ENCODE measurements around the gene ZSCAN22.

The ZSCAN22 gene

DNA sequence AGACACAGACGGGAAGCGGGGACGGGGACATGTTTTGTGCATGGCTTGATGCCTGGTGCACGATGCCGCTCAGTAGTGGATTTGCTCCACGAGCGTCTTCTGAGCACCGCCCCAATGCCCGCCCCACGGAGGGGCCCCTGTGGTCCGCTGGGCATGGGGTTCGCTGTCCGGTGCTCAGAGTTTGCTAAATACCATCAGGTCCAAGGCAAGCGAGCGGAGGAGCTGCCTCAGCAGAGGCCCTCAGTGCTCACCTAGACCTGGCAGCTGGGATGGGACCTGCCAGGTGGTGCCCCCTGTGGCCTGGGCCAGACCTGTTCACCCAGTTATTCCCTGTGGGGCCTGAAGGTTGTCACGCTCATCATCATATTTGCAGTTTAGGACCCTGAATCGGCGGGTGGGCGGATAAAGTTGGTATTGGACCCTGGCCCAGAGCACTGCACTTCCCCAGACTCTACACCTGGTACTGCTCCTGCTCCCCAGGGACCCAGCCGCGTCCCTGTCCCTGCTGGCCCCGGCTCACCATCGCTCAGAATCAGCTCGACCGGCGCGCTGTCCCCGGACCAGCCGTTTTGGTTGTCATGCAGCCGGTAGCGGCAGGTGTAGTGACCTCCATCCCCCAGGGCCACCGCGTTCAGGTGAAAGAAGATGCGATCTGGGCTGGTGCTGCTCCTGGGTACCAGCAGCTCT lies 24.2 kb downstream of the ZSCAN22 start:
- DNase-seq (ENCODE audit: extremely low read depth in 1 of 2, low read depth in 1 of 2): no peak

DNA sequence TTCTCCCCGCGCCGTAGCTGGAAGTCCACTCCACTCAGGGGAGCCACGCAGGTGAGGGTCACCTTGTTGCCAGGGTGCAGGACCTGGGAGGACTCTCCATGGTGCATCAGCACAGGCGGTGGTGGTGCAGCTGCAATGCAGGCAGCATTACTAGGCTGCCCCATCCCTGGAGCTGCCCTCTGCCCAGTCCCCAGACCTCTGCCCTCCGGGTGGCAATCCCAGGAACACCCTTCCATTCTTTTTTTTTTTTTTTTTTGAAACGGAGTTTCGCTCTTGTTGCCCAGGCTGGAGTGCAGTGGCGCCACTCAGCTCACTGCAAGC lies 24.7 kb downstream of the ZSCAN22 start:
- DNase-seq (ENCODE audit: extremely low read depth in 1 of 2, low read depth in 1 of 2): no peak

DNA sequence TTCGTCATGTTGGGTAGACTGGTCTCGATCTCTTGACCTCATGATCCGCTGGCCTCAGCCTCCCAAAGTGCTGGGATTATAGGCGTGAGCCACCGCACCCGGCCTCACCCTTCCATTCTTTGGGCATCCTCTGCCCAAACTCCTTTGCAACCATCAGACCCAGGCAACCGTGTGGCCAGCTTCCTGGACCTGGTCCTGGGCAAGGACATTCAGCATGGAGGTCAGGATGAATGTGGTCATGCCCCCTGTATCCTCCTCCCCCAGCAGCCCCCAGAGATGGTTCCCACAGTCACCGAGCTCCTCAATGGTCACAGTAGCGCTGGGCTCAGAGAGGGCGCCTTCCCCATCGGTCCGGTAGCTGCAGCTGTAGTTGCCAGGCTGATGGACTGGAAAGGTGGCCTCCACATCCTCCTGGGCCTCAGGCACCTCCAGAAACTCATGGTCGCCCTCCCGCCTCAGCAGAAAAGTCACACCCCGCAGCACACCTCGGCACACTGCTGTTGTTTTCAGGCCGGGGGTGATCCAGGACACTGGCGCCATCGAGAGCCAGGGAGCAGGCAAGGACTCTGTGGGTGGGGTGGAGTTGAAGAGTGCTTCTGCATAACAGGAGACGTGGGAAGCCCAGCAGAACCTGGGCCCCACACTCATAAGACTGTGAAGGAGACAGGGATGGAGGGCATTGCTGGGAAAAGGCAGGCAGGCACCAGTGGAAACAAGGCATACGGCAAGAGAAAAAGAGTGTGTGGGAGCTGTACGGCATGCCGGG lies 25.4 kb downstream of the ZSCAN22 start:
- no peak for DNase-seq (ENCODE audit: extremely low read depth in 1 of 2, low read depth in 1 of 2)

DNA sequence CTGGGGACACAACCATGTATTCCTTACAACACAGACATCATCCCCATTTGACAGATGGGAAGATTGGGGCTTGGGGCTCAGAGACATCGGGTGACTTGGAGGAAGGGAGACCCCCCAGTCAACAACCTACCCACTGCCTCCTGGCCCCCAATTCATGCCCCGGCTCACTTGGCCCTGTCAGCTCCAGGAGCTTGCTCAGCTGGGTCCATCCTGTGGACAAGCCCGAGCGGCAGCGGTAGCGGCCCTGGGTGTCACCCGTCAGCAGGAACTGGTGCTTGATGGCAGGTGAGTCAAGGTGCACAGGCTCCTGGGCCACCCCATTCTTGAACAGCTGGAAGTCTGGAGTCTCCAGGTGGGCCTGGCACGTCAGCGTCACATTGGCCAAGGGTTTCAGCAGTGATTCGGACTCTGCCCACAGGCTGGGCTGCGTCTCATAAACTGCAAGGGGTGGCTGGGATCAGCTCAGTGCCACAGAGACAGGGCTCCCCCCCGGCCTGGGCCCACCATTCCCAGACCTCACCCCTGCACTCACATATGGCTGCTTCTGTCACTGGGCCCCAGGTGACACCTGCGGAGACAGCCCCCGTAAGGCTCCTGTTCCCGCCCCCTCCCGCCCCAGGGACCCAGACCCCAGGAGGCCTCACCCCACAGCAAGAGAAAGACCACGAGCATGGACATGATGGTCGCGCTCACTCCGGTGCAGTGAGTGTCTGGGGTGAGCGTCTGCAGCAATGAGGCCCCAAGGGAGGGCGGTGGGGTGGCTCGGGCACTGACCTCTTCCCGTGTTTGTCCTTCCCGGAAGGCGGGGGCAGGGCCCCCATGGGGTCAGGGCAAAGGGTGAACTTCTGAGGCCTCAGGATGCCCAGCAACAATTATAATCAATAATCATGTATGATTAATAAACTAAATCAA lies 26.2 kb downstream of the ZSCAN22 start, which contains the start of gene A1BG:
TSS of gene A1BG (minus strand) at position 733 of the 912 bp plus-strand sequence. CDS start at position 678, 55 bp downstream.
- no peak for DNase-seq (ENCODE audit: extremely low read depth in 1 of 2, low read depth in 1 of 2)

DNA sequence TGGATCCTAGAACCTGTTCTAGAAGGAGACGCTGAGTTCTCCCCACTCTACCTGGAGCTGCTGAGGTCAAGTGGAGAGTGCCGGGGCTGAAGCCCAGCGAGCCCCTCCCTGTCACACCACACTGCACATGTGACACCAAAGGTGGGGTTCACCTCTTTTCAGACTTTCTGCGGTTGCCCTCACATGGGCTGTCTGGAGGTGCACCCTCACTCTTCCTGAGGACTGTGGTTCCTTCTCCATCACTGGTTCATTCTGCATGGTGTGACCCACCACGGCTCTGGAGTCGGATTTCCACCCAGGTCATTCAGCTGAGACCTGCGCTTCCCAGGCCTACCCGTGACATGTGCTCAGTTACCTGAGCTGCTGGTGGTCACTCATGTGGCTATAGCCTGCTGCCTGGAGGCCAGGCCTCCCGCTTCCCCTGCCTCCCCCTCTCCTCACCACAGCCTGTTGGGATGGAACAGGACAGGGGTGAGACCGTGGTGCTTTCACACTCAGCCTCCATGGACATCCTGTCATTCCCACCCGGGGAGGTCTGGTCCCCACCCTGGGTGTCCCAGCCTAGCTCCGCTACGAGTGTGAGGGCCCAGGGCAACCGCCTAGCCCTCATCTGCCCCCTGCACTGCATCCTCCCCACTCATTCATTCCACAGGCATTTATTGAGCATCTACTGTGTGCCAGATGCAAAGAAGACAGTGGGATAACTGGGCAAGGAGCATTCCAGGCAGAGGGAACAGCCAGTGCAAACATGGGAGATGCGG lies 27.1 kb downstream of the ZSCAN22 start:
- no peak for DNase-seq (ENCODE audit: extremely low read depth in 1 of 2, low read depth in 1 of 2)

DNA sequence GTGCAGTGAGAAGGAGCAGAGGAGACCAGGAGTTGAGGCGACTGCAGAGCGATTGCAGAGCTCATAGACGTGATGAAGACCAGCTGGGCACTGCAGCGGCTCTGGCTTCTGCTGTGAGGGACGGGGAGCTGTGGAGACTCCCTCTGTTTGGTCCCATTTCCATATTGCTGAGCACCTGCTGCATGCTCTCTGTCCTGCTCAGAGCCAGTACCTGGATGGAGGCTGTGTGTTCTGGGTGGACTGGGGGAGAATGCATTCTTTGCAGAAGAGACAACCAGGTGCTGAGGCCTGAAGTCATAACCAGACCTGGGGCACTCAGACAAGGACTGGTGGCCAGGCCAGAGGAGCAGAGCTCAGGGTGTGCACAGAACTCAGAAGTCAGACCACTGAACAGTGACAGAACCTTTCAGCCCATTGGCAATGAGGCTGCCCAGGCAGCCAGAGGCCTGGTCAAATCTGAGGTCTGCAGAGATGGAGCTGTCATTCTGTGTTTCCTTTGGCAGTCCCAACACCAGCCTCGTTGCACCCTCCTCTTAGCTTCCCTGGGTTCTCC lies 27.8 kb downstream of the ZSCAN22 start:
- no peak for DNase-seq (ENCODE audit: extremely low read depth in 1 of 2, low read depth in 1 of 2)

DNA sequence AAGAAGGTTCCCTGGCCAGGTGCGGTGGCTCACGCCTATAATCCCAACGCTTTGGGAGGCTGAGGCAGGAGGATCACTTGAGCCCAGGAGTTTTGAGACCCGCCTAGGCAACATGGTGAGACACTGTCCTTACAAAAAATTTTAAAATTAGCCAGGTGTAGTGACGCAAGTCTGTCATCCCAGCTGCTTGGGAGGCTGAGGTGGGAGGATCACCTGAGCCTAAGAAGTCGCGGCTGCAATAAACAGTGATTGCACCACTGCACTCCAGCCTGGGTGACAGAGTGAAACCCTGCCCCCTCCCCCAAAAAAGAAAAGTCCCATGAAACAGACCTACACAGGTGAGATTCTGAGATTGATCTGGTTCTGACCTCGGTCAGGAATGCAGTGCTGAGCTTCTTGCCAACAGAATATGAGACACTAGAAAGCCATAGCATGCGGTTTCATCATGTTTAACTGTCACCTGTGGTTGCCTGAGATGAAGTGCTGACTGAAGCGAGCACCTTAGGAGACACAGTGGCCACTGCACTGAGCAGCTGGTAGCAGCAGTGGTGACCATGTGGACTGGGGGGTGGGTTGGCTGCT lies 28.5 kb downstream of the ZSCAN22 start:
- no peak for DNase-seq (ENCODE audit: extremely low read depth in 1 of 2, low read depth in 1 of 2)

DNA sequence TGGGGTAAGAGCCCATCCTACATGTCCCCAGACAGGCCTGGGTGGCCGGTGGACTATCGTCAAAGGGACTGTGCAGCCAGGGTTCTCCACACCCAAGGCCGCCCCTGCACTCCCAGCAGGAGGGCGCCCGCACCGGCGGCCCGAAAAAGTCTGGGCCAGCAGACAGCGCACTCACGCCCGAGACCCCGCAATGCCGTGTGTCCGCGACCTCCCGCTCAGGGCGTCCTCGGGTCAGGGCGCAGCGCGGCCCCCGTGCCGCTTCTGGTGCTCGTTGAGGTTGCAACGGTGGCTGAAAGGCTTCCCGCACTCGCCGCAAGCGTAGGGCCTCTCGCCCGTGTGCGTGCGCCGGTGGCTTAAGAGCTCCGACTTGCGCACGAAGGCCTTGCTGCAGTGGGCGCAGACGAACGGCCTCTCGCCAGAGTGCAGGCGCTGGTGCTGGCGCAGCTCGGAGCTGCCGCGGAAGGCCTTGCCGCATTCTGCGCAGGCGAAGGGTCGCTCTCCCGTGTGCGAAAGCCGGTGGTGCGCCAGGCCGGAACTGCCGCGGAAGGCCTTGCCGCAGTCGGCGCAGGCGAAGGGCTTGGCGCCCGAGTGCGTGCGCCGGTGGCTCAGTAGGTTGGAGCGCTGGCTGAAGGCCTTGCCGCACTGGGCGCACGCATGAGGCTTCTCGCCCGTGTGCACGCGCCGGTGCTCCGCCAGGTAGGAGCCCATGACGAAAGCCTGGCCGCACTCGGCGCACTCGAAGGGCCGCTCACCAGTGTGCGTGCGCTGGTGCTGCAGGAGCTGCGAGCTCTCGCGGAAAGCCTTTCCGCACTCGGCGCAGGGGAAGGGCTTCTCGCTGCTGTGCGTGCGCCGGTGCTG lies 29.3 kb downstream of the ZSCAN22 start:
- DNase-seq (ENCODE audit: extremely low read depth in 1 of 2, low read depth in 1 of 2): no peak

DNA sequence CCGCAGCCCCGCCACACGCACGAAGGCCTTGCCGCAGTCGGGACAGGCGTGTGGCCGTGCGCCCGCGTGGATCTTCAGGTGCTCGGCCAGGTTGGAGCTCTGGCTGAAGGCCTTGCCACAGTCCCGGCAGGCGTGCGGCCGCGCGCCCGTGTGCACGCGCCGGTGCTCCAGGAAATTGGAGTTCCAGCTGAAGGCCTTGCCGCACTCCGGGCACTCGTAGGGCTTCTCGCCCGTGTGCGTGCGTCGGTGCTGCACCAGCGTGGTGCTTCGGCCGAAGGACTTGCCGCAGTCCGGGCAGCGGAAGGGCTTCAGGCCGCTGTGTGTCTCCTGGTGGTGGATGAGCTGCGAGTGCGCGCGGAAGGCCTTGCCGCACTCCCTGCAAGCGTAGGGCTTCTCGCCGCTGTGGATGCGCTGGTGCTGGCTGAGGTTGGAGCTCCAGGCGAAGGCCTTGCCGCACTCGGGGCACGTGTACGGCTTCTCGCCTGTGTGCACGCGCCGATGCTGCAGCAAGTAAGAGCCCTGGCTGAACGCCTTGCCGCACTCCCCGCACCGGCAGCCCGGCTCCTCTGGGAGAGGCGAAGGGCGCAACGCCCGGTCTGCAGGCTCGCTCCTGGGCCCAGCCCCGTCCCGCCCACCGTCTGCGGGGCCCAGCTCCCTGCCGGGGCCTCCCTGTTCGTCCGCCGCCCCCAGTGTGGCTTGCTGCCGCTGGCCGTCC lies 30.1 kb downstream of the ZSCAN22 start:
- DNase-seq (ENCODE audit: extremely low read depth in 1 of 2, low read depth in 1 of 2): no peak

DNA sequence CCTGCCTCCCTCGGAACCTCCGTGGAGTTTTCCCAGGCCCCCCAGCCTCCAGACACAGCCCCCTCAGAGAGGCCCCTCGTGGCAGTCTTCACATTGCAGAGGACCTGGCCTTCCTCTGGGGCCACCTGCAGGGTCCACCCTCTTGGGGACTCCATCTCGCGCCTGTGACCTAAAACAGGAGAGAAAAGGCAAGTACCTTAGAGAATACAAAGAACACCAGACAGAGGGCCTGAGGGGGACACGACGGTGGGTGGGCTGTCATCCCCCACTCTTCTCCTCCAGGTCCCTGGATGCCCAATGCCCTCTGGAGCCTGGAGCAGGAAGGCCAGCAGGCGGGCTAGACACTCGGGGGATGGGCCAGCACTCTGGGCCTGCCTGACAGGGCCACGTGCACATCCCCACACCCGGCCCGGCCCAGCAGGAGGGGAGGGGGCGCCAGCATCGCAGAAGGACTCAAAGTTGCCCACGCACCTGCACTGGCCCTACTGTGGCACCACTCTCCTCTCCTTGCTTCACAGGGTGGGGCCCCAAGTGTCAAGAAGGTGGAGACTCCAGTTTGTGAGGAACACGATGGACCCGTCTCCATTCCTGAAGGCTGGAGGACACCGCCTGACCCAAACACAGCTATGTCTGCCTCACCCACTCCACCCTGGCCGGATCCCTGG lies 30.8 kb downstream of the ZSCAN22 start:
- no peak for DNase-seq (ENCODE audit: extremely low read depth in 1 of 2, low read depth in 1 of 2)

DNA sequence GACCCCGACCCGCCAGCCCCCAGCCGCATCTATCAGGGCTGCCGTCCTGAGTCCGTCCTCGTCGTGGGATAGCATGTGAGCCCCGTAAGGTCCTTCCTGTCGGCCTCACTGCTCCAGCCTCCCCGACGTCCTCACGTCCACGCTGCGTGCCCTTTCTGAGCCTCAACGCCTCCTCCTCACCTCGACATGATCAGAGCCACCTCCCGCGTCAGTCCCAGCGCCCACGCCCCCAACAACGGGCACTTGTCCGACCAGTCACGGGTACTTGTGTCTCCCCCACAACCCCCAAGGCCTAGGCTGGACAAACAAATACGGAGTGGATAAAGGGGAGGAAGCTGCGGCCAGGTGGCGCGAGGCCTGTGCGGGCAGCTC lies 35.1 kb downstream of the ZSCAN22 start:
- DNase-seq (ENCODE audit: extremely low read depth in 1 of 2, low read depth in 1 of 2): no peak

DNA sequence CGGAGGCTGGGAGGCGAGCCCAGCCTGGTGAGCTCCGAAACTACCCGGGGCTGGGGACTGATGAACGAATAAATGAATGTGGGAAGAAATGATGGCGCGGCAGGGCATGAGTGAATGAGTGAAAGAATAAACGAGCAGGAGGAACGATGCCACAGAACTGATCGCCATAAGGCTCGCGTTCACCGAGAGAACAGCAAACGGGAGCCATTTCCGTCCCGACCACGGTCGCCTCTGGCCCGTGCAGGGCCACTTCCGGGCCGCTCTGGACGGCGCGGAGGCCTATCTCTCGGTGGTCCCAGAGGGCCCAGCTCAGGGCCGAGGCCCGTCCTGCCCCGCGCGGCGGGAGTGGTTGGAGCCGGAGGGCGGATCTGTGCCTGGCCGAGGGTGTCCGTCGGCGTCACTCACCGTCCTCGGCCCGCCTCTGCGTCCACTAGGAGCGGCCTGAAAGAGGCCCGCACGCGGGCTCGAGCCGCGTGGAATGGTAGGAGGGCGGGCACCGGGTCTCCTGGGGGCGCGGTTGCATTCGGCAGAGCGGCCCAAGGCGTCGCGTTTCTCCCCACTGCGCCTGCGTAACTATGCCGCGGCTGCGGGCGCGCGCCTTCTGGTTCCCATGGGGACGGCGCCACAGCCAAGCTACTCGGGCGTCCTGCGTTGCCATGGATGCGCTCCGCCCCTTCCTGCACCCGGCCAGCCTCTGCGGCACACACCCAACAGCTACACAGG lies 35.6 kb downstream of the ZSCAN22 start, which contains the start of gene ZNF497:
TSS of gene ZNF497 (minus strand) at position 480 of the 723 bp plus-strand sequence. CDS start 5,116 bp downstream, outside the sequence.
- peak; percentile 95 to 97 for DNase-seq (ENCODE audit: extremely low read depth in 1 of 2, low read depth in 1 of 2)

DNA sequence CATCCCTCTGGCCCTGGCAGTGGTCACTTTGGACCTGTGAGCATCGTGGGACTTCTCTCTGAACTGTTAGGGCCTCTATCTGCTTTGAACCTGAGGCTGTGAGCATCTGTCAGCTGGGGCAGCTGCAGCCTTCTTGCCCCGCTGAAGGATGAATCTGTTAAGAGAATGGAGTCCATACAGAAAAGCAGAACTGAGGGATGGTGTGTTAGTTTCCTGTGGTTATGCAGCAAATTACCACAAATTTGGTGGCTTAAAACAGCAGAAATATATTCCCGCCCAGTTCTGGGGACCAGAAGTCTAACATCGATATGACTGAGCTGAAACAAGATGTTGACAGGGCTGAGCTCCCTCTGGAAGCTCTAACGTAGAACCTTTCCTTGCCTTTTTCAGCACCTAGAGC lies 37.4 kb downstream of the ZSCAN22 start:
- no peak for DNase-seq (ENCODE audit: extremely low read depth in 1 of 2, low read depth in 1 of 2)

DNA sequence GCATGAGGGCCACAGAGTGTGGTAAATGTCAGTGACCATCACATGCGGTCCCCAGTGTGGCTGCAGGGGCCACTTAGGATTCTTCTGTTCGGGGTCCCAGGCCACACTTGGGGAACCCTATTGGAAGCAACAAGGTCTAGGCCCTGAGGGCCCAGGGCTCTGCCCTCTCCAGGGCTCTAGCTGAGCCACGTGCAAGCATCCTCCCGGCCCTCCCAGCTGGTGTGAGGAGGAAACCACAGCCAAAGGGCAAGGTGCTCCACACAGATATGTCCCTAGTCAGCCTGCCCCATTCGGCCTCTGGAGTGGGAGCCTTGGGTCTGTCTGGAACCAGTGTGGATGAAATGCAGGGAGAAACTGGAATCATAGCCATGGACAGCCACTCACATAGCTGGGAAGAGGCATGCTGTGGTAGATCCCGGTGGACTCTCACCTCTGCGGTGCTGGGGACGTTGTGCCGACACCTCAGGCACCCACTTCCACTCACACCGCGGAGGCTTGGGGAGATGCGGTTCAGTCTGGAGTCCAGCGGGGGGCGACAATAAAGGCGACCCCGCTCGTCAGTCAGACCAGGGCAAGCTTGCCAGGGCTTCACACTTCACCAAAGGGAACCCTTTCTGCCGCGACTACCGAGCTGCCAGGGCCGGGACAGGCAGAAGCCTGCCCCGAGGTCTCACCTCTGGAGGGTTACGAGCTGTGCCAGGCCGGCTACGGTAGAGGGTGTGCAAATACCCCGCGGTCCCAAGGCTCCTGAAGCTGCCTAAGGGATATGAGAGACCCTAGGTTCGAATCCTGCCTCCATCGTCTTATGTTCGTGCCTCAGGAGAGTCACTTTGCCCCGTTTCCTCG lies 40.0 kb downstream of the ZSCAN22 start:
- no peak for DNase-seq (ENCODE audit: extremely low read depth in 1 of 2, low read depth in 1 of 2)

DNA sequence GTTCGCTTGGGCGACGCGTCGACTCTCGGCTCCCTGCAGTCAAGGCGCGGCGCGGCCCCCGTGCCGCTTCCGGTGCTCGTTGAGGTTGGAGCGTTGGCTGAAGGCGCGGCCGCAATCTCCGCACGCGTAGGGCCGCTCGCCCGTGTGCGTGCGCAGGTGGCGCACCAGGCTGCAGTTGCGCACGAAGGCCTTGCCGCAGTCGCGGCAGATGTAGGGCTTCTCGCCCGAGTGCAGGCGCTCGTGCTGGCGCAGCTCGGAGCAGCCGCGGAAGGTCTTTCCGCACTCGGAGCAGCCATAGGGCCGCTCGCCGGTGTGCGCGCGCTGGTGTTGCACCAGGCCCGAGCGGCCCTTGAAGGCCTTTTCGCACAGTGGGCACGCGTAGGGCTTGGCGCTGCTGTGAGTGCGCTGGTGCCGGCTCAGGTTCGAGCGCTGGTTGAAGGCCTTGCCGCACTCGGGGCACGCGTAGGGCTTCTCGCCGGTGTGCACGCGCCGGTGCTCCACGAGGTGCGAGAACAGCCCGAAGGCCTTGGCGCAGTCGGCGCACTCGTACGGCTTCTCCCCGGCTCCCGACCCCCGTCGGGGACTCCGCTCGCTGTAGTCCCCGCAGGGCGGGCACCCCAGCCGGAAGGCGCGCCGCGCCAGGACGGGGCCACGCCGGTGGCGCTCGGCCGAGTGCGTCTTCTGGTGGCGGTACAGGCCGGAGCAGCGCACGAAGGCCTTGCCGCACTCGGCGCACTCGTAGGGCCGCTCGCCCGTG lies 41.1 kb downstream of the ZSCAN22 start:
- DNase-seq (ENCODE audit: extremely low read depth in 1 of 2, low read depth in 1 of 2): no peak

Measured in activated CD8-positive, alpha-beta memory T cell treated with anti-CD3 and anti-CD28 coated beads for 1 hour (primary cell).